Spleen (tissue), 11 donors: Measurements from ENCODE around the gene GPATCH2. TPM values are rescaled to one million over a fixed set of nuclear protein-coding genes. Genes with fewer than 3 reads are reported as not detected.

Source experiments
- DNase-seq: peaks from one replicate; pipeline ENCODE4 v3.0.0-alpha.2; 2020
- H3K27ac ChIP-seq, 8 donors: fragments of 200-600 bp; sonication (generic) in 7 of 8; 1 replicate in 4 of 8; 2 replicates in 4 of 8; pipeline versions ENCODE4 v1.5.0 to v1.8.0; 2016 to 2021; ENCODE audit warnings: inconsistent platforms in 4 of 8, mild to moderate bottlenecking in 4 of 8, moderate library complexity in 1 of 8
- H3K27me3 ChIP-seq, 7 donors: fragments of 200-600 bp; sonication (generic) in 6 of 7; replicated peaks in 1 of 7; 1 replicate in 4 of 7; 2 replicates in 3 of 7; pipeline versions ENCODE4 v1.5.0 to v1.8.0; 2016 to 2021; ENCODE audit warnings: inconsistent platforms in 3 of 7, mild to moderate bottlenecking in 1 of 7
- H3K36me3 ChIP-seq, 6 donors: fragments of 200-600 bp; sonication (generic) in 5 of 6; 1 replicate in 4 of 6; 2 replicates in 2 of 6; pipeline versions ENCODE4 v1.5.0 to v1.8.0; 2016 to 2021; ENCODE audit warnings: inconsistent platforms in 2 of 6
- H3K4me1 ChIP-seq, 6 donors: fragments of 200-600 bp; sonication (generic) in 5 of 6; 1 replicate in 3 of 6; 2 replicates in 3 of 6; pipeline versions ENCODE4 v1.5.0 to v1.8.0; 2016 to 2021; ENCODE audit warnings: inconsistent platforms in 3 of 6
- H3K4me3 ChIP-seq, 8 donors: fragments of 200-600 bp; sonication (generic) in 7 of 8; 1 replicate in 4 of 8; 2 replicates in 4 of 8; pipeline versions ENCODE4 v1.5.0 to v1.8.0; 2016 to 2021; ENCODE audit warnings: inconsistent platforms in 4 of 8, mild to moderate bottlenecking in 4 of 8, moderate library complexity in 2 of 8
- H3K9me3 ChIP-seq, 8 donors: fragments of 200-600 bp; sonication (generic) in 7 of 8; 1 replicate in 4 of 8; 2 replicates in 4 of 8; pipeline versions ENCODE4 v1.5.0 to v1.8.0; 2016 to 2021; ENCODE audit warnings: inconsistent platforms in 4 of 8
- CTCF ChIP-seq, 11 experiments: fragments of 200-600 bp in 7 of 11; fragments of 450-650 bp in 4 of 11; sonication (generic) in 4 of 11; IDR thresholded peaks in 8 of 11; conservative IDR thresholded peaks in 3 of 11; 1 replicate in 7 of 11; 2 replicates in 4 of 11; pipeline versions ENCODE4 v1.4.0 to v1.8.0; 2016 to 2021; ENCODE audit warnings: antibody characterized with exemption in 11 of 11, inconsistent platforms in 4 of 11, mild to moderate bottlenecking in 1 of 11
- POLR2A ChIP-seq, 3 donors: fragments of 450-650 bp; IDR thresholded peaks; one replicate each; pipeline ENCODE4 v1.5.1; 2017; ENCODE audit warnings: antibody characterized with exemption in 3 of 3, mild to moderate bottlenecking in 1 of 3
- POLR2AphosphoS5 ChIP-seq, 3 donors: sonication (generic); formaldehyde crosslinking; IDR thresholded peaks; one replicate each; pipeline ENCODE4 v1.5.1; 2017; ENCODE audit warnings: antibody characterized with exemption in 3 of 3
- WGBS, 5 donors: extraction: QIAGEN DNeasy Blood & Tissue Kit in 3 of 5; methylation state at CpG; one replicate each; pipeline versions ENCODE4 v1.1.5 to v1.1.7; 2013 to 2018; 5-methylcytosine and 5-hydroxymethylcytosine counted together
- intact Hi-C: fragments of 100-400 bp; cut with DNase I; formaldehyde crosslinking; loops from one replicate; pipeline ENCODE4 v1.15.0; 2023; ENCODE audit warnings: low total_unique reads
- polyA plus RNA-seq, 3 donors: library from polyadenylated mRNA; stranded (reverse); fragments of 200-250 nt; gene quantifications; one replicate each; pipeline ENCODE4 v1.2.1, GENCODE V29; 2013
- total RNA-seq, 7 donors: library from RNA; depleted of rRNA in 3 of 7; stranded (reverse); fragments of >200 nt in 3 of 7; fragmentation: NEBNext Ultra II Directional in 4 of 7; extraction: Animal tissue kit (Norgen Biotek cat#: 25700) in 4 of 7; gene quantifications; one replicate each; pipeline versions ENCODE4 v1.1.0 to v1.2.1, GENCODE V29; 2016 to 2021
- donor health status: healthy with polysubstance abuse.
- donor health status: DM: no; HTN: no; CAD: no; lungs with moderate emphysema.
- donor health status: DM: no; HTN: no; CAD: no.
- donor health status: Bipolar disorder and iron deficiency.
- donor health status: healthy.
- donor health status: DM: no; HTN: no; CAD: no.
- donor health status: DM: yes; HTN: yes; CAD: no.

The GPATCH2 gene
- total and polyA plus RNA-seq, 10 donors, result 2.7 to 24.2 (median 17.7) TPM

DNA sequence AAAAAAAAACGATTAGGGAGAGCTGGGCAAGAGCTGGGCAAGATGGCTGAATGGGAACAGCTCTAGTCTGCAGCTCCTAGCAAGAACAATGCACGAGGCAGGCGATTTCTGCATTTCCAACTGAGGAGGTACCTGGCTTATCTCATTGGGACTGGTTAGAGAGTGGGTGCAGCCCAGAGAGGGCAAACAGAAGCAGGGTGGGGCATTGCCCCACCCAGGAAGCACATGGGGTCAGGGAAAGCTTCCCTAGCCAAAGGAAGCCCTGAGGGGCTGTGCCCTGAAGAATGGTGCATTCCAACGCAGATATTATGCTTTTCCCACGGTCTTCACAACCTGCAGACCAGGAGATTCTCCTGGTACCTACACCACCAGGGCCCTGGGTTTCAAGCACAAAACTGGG, 251.6 kb downstream of the GPATCH2 start:
- Histone ChIP-seq H3K4me3 (no peak overlapping the region), H3K4me1 (no peaks in the 10 kb centered on the region), H3K9me3 (peaks cover 0 to 41% (median 16%) of the 10 kb centered on the region in 8 donors), H3K27me3 (no peaks in the 10 kb centered on the region), H3K27ac (no peak overlapping the region), H3K36me3 (no peaks in the 10 kb centered on the region)
- WGBS, 5 donors, result 61 to 76% (median 69%) methylated on average over 4 to 5 of the region's 5 CpGs
- intact Hi-C loops, result no loop called here
- TF ChIP-seq POLR2A (IDR thresholded peaks at IDR 0.05), result no peak
- TF ChIP-seq POLR2AphosphoS5 (IDR thresholded peaks at IDR 0.05), result no peak
- no peak for TF ChIP-seq CTCF (IDR thresholded peaks at IDR 0.05 in 8 of 11, conservative IDR thresholded peaks at IDR 0.05 in 3 of 11)
- DNase-seq, result no peak

Other genes starting within 250 kb of the GPATCH2 start
- gene SPATA17, start 254 bp upstream of the GPATCH2 start, total RNA-seq, result not detected
- under 1 TPM in 2 of 3 donors, not detected in 1; 0.06 to 0.10 TPM for gene SPATA17, start 254 bp upstream of the GPATCH2 start, polyA plus RNA-seq